Cardiac septum (tissue), 1 donor: ENCODE measurements around the gene CFDP1. TPM values are rescaled to one million over a fixed set of nuclear protein-coding genes. Genes with fewer than 3 reads are reported as not detected.
A peak's percentile ranks its signal among the peaks of the same experiment; 100 is the strongest.

Experiments
- DNase-seq: peaks from one replicate; pipeline ENCODE4 v3.0.0-alpha.2; 2020; ENCODE audit warnings: low spot score
- intact Hi-C: fragments of 100-400 bp; cut with DNase I; formaldehyde crosslinking; loops from one replicate; pipeline ENCODE4 v1.14.0; 2022
- total RNA-seq: library from RNA; stranded (reverse); fragmentation: NEBNext Ultra II Directional; extraction: Animal tissue kit (Norgen Biotek cat#: 25700); gene quantifications from one replicate; pipeline ENCODE4 v1.2.1, GENCODE V29; 2021
- donor health status: DM: no; HTN: no; CAD: no.

CFDP1 gene
- total RNA-seq, 1 donor from 2014 or later, result 24.6 TPM

DNA sequence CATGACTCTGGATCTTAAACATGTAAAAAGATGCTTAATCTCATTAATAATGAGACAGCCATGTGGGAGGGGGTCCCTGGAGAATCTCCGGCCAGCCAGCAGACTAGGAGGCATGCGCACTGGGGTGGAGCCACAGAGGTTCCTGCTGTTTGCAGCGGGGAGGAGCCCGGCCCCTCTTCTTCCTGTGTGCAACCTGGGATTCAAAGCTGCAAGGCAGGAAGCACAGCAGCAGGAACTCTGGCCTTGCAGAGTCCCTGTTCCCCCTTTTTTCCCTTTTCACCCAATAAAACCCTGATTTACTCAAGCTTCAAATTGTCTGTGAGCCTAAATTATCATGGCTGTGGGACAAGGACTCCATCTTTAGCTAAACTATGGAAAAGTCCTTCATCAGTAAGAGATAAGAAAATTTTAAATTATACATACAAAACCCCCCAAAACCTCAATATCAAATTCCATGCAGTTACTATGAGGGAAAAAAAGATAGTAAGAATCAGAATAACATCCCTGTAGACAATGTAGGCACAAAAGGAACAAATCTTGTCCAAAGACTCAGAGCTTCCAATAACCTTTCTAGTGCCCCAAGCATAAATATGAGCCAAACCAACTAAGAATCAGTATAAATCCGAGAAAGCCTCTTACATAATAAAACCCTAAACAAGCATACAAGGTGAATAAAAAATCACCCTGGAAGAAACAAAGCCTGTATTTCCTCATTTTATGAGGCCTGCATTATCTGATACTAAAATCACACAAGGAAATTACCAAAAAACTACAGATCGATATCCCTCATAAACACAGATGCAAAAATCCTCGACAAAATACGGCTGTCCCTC, 12.1 kb downstream of the CFDP1 start:
- peak; percentile 92 for DNase-seq
- intact Hi-C loops, result no loop called here

DNA sequence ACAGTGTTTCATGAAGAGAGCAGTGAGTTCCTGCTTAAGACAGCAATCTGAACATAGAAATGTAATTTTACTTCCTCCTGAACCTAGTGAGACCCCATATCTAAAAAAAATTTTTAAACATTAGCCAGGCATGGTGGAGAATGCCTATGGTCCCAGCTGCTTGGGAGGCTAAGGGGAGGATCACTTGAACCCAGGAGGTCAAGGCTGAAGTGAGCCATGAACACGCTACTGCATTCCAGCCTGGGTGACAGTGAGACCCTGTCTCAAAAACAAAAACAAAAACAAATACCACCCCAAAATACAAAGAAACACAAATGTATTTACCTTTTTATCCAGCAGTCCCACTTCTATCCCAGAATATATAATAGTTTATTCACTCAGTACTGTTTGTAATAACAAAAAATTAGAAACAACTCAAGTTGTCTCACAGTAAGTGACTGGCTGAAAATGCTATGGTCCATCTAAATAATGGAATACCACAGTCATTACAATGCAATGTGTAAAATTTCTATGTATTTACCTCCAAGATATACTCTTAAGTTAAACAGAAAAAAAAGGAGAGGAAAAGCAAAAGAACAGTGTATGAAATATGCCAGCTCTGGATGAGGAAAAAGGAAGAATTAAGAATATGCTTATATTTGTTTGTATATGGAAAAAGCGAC, 16.3 kb downstream of the CFDP1 start:
- no peak for DNase-seq
- intact Hi-C loops, result no loop called here

DNA sequence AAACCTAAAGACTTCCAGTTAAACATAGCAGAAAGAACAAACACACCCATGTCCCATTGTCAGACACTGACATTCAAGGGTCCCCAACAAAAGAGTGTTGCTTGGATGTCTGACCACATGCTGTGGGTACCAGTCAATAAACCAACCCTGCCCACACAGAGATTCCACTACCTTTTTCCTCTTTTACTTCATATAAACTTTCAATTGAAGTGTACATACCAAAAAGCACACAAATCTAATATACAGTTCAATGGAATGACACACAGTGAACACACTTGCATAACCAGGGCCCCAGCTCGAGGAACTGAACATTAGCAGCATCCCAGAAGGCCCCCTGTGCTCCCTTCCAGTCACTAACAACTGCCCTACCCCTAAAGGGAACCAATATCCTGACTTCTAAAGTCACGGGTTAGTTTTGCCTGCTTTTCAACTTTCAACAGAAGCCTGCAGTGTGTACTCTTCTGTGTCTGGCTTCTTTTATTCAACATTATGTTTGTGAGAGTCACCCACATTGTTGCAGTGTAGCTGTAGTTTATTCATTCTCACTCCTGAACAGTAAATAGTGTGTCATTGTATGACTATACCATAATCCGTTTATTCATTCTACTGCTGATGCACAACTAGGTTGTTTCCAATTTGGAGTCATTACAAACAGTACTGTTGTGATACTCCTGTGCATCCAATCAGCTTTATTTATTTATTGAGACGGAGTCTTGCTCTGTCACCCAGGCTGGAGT, 18.0 kb downstream of the CFDP1 start:
- no peak for DNase-seq
- intact Hi-C loops, result no loop called here

DNA sequence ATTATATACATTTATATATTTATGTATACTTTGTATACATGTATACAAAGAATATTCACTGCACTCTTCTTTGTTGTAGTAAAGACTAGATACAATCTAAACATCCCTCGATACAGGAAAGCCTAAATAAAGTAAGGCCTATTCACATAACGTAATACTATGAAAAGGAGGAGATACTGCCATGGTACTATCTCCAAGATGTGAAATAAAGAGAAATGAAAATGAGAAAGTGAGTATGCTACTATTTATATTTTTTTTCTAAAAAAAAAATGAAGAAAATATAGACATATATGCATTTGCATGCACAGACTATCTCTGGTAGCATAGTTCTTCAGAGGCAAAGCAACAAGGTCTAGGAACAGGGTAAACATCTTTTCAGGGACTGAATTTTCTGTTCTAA, 19.4 kb downstream of the CFDP1 start:
- no peak for DNase-seq
- intact Hi-C loops, result no loop called here

DNA sequence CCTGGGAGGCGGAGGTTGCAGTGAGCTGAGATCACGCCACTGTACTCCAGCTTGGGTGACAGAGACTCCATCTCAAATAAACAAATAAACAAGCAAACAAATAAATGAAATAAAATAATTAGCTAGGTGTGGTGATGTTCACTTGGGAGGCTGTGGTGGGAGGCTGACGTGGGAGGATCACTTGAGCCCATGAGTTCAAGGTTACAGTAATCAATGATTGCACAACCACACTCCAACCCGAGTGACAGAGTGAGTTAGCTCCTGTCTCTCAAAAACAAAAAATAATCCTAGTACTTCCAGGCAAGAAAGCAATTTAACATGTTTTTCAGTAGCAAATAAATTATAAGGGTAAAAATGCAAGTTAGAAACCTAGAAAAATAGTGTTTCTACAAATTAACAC, 26.4 kb downstream of the CFDP1 start:
- intact Hi-C loops, result no loop called here
- DNase-seq, result no peak

DNA sequence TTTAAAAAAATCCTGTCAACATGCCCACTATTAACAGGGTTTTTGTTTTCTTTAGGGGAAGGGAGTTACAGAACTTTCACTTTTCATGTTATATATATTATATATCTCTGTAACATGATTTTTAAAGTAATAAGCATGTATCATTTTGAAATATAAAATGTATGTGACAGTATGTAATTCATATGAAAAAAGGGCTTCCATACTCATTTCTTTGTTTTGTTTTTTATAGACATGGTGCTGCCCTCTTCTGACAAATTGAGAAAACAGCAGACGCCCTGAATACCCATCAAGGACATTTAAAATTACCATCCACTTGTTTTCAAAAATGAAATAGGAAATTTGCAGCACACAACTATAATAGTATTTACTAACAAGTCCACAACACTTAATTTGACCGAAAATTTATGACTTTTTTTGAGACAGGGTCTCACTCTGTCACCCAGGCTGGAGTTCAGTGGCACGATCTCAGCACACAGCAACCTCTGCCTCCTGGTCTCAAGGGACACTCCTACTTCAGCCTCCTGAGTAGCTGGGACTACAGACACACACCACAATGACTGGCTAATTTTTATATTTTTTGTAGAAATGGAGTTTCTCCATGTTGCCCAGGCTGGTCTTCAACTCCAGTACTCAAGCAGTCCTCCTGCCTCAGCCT, 30.4 kb downstream of the CFDP1 start:
- intact Hi-C loops, result loop anchor here (5.0 kb wide), 2 partner anchors 171 to 206 kb away; no protein-coding TSS in a partner anchor
- DNase-seq, result no peak

DNA sequence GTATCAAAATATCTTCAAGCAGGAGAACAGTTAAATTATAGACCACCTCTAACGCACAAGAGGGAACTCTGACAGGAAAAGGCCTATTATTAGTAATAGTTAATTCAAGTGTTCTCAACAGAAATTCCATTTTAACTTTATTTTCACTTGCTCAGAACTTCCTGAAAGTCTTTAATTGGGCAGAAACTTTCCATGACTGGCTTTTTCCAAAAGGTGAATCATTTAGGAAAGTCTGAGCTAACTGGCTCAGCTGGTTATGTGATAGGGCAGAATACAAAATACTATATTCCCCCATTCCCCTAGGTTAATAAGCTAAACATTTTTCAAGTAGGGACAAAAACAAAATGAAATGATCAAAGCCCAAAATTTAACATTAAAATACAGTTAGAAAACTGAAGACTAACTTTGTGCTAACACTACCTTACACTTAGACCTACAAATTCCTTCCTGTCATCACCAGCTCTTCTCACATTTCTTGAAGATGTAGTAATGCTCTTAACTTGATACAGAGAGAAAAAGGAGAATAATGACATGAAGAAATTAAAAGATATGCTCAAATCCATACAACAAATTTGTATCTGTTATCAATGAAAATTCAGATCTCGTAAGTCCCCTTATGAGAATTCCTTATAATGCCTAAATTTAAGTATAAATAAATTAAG, 31.0 kb downstream of the CFDP1 start:
- intact Hi-C loops, result loop anchor here (5.0 kb wide), 2 partner anchors 170 to 205 kb away; no protein-coding TSS in a partner anchor

DNA sequence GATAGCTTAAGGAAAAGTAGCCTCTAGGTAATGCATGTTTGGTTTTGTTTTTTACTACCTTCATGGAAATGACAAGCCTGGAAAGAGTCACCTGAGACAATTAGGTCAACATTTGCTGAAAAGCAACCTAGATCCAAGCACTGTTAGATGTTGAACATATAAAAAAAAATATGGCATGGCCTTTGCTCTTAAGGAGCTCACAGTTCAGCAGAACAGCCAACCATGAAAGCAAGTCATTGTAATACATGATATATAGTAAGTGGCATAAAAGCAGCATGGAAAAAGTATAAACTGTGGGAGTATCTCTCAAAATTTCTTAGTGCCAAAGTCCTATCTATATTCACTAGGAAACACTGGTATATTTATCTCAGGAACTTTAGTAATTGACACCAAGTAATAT, 31.6 kb downstream of the CFDP1 start:
- DNase-seq, result no peak

More for the DNA sequence above, 31.0 kb downstream of the CFDP1 start:
- DNase-seq, result no peak

DNA sequence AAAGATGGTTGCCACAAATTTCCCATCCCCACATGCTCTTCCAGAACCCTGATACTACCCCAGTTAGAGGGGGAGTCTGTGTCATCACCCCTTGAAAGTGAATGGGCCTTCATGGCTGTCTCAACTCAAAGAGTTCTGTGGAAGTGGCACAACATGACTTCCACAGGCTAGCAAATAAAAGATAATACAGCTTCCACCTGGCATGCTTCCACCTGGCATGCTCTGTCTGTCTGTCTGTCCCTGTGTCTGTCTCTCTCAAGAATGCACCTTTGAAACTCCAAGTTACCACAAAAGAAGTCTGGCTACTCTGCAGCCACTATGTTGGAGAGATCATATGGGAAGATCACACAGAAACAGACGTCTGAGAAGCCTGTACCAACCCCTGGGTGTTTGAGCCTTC, 35.0 kb downstream of the CFDP1 start:
- intact Hi-C loops, result no loop called here
- no peak for DNase-seq

More for the DNA sequence above, 31.6 kb downstream of the CFDP1 start:
- intact Hi-C loops, result loop anchor here (5.0 kb wide), 2 partner anchors 169 to 204 kb away; no protein-coding TSS in a partner anchor

DNA sequence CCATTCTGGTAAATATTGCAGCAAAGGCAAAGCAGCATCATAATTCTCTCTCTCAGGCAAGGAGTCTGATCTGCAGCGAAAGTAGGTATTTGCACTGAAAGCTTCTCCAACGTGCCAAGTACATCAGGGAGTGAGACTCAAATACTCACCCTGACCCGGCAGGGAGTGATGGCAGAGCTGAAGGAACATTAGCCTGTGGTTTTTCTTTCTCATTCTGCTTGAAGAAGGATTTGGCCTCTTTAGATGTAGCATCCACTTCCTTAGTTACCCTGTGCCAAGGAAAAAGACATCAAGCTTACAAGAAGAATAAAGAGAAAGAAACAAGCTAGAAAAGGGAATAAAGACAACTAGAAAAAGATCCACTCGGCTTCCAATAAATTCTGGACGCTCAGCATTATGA, 38.4 kb downstream of the CFDP1 start:
- DNase-seq, result no peak

DNA sequence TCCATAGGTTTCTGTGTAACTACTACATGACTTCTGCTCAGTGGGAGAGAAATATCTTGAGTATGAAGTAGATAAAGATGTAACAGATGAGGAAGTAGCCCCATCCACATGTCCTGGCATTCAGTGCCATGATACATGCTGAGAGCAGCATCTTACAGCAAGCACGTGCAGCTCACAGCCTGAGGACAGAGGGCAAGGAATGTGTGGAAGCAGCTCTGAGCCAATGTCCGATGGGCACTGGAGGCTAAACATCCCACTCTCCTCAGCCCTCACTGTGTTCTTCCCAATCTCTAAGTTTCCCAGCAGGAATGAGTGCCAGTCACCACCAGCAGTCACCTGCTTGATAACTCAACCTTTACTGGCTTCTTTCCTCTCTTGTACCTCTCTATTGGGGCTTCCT, 40.4 kb downstream of the CFDP1 start:
- intact Hi-C loops, result no loop called here
- no peak for DNase-seq

More for the DNA sequence above, 38.4 kb downstream of the CFDP1 start:
- intact Hi-C loops, result no loop called here

DNA sequence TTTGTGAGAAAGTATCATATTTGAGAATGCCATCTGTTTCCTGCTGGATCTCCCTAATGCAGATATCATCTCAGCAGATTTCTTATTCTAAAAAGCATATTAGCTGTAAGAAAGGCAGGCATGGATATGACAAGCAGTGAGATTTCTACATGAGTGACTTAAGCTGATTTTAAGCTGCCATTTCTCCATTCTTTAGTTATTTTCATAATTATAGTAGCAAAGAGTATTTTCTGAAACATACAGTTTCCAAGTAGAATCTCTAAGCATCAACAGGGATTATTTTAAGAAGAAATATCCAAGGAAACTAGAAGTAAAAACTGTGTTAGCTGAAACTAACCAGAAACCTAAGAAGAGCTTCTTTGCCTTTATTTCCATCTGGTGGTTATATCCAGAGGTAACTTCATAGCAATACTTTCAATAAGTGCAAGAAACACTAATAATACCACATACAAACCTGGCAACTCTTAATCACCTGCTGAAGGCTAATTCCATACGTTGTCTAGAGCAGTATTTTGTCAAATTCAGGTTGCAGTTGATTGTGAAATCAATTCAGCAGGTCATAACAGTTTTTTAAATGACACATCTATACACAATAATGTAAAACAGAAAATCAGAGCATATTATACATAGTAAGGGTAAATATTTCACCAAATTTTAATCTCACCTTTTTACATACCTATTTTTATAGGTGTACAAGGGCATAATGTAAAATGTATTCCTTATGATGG, 42.2 kb downstream of the CFDP1 start:
- intact Hi-C loops, result no loop called here
- DNase-seq, result no peak

DNA sequence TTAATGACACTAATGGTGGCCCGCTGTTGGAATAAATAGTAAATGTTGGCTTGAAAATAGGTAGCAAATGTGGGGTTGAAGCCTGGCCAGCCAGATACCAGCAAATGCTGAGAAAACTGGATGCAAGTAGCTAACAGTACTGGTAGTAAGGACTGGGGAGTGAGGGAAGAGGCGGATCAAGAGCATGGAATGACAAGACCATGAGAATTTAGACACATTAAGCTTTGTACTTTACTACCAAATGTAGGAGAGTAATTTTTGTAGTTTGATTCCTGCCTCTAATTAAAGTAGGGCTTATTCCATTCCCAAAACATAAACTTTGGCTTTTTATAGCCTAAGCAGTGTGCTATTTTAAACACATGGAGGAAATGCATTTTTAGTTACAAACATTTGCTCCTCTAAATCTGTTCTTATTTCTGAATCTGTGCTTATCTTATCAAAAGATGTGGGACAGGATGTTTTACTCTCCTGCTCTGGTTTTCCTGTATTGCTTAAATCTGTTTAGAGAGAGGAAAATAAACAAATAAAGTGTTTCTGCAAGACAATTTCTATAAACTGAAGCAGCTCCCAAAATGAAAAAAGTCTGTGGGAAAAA, 44.1 kb downstream of the CFDP1 start:
- intact Hi-C loops, result no loop called here
- no peak for DNase-seq

DNA sequence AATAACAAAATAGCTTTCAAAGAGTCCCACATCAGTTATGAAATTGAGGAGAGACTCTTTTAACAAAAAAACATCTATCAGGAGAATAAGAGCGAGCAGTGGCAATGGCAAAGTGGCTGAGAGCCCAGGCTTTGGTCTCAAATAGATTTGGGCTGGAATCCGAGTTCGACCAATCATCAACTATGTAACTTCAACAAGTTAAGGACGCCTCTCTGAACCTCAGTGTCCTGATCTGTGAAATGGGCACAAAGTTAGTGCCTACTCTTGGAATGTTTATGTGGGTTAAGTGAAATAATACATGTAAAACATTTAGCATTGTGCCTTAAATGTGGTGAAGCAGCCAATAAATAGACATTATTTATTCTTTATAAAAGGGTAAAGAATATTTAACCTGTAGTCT, 45.4 kb downstream of the CFDP1 start:
- intact Hi-C loops, result no loop called here
- no peak for DNase-seq

DNA sequence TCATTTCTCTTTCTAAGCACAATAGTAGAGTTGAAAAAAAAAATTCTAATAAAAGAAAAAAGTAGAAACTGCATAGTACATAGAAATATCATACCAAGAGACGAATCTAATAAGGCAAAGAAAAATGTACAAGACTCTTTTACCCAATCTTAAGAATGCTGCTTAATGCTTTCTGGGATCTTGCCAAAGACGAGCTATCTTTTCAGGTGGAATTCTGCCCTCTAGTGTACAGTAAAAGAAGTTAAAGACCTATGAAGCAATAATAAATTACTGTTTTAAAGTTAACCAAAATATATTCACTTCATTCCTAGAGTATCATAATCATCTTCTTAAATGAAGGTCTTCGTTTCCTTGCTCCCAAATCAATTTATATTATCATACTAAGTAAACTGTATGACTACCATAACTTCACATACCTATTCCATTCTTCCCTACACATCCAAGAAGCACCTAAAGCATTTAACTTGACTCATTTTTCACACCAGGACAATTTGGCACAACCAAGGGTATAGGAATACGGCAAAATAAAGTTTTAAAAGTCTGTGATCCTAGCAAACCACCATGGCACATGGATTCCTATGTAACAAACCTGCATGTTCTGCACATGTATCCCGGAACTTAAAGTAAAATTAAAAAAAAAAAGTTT, 47.7 kb downstream of the CFDP1 start:
- intact Hi-C loops, result loop anchor here (2.0 kb wide), 1 partner anchor 151 kb away; no protein-coding TSS in a partner anchor

DNA sequence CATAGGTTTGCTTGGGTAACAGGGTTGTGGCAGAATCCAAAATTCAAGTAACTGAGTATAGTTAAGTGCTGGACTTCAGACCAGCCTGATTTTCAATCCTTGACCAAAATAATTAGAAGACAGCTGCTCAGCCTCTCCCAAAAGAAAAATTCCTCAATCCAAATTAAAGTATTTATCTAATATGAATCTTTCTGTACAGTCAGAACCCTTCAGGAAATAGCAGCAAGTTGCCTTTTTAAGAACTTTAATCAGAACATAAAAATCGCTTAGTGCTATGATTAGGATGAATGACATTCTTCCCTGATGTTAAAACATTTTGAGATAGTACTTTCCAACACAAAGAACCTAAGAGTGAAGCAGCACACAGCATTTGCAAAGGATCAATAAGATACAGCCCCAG, 50.2 kb downstream of the CFDP1 start:
- DNase-seq, result no peak
- intact Hi-C loops, result loop anchor here (5.0 kb wide), 3 partner anchors 41 to 181 kb away; no protein-coding TSS in a partner anchor

More for the DNA sequence above, 47.7 kb downstream of the CFDP1 start:
- DNase-seq, result no peak

DNA sequence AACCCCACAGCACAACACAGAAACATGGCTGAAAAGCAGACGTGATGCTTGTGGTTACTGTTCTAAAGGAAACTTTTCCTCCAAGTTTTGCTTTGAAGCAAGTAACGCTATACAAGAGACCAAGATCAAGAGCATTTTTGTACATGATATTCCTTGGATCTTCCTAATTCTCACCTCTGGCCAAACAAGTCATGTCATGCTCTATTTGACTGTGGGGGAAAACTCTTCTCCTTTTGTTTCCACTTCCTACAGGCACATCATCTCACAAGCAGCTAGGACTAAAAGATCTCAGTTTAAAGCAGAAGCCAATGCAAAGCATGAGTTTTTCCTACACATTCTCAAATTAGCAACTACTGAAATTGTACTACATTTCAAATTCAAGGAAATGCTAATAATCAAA, 50.7 kb downstream of the CFDP1 start:
- intact Hi-C loops, result loop anchor here (5.0 kb wide), 3 partner anchors 40 to 180 kb away; no protein-coding TSS in a partner anchor
- no peak for DNase-seq
